GM12872 (cell line): ENCODE measurements around the gene SCYL1.

Source experiments
- TF ChIP-seq, protein P1 (sequence below): IDR thresholded peaks from 3 replicates; pipeline ENCODE4 v1.5.1; 2011; ENCODE audit warnings: low read depth, mild to moderate bottlenecking, low read length, moderate library complexity; ENCODE audit not compliant: insufficient read depth

SCYL1 gene

GRCh38 chr11:65578134-65578533 is 53.3 kb downstream of the SCYL1 start:
- TF ChIP-seq, protein P1, sequence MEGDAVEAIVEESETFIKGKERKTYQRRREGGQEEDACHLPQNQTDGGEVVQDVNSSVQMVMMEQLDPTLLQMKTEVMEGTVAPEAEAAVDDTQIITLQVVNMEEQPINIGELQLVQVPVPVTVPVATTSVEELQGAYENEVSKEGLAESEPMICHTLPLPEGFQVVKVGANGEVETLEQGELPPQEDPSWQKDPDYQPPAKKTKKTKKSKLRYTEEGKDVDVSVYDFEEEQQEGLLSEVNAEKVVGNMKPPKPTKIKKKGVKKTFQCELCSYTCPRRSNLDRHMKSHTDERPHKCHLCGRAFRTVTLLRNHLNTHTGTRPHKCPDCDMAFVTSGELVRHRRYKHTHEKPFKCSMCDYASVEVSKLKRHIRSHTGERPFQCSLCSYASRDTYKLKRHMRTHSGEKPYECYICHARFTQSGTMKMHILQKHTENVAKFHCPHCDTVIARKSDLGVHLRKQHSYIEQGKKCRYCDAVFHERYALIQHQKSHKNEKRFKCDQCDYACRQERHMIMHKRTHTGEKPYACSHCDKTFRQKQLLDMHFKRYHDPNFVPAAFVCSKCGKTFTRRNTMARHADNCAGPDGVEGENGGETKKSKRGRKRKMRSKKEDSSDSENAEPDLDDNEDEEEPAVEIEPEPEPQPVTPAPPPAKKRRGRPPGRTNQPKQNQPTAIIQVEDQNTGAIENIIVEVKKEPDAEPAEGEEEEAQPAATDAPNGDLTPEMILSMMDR = no peak

- TF ChIP-seq, protein P1 = no peak
Measured at GRCh38 chr11:65578667-65579066, 53.8 kb downstream of the SCYL1 start.

GRCh38 chr11:65579291-65579690 is 54.4 kb downstream of the SCYL1 start:
- TF ChIP-seq, protein P1 = no peak

DNA sequence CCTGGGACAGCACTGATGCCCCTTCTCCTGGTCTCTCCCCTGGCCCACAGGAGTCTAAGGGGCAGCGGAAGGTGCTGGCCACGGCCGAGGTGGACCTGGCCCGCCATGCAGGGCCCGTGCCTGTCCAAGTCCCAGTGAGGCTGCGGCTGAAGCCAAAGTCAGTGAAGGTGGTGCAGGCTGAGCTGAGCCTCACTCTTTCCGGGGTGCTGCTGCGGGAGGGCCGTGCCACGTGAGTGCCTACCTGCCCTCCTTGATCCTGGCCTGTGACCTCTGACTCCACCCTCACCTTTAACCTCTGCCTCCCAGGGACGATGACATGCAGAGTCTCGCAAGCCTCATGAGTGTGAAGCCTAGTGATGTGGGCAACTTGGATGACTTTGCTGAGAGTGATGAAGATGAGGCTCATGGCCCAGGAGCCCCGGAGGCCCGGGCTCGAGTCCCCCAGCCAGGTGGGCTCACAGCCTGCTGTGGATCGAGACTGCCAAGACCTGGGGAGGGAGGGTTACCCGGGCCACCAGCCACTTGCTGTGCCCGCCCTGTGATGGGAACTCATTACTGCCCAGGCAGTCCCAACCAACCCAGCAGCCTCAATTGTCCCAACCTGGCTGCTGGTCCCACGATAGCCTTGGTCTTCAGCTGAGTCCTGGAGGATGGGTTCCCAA is 55.3 kb downstream of the SCYL1 start:
- TF ChIP-seq, protein P1 = no peak

DNA sequence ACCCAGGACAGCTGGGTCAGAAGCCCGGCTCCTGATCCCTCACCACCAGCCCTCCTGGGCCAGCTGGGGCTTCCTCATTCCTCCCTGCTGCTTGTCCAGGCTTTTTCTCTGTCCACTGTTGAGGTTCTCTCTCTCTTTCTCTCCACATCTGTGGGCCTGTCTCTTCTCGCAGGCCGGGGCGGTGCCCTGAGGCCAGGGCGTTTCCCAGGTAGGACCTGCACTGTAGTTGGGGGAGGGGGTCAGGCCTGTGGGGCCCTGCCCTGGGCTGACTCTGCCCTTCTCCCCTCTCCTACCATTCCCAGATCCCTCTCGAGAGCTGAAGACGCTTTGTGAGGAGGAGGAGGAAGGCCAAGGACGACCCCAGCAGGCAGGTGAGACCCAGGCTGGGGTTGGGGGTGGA is 55.9 kb downstream of the SCYL1 start:
- TF ChIP-seq, protein P1 = no peak

DNA sequence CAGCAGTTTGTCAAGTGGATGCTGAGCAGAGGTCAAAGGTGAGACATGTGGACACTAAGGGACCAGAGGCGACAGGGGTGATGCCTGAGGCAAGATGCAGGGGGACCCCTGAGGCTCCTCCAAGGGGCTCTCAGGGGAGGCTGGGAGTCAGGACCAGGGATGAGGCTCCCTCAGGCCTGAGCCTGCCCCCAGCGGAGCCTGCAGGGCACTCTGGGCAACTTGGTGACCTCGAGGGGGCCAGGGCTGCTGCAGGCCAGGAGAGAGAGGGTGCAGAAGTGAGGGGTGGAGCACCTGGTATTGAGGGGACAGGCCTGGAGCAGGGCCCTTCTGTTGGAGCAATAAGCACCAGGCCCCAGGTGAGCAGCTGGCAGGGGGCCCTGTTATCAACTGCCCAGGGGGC is 57.0 kb downstream of the SCYL1 start:
- TF ChIP-seq, protein P1 = no peak

- TF ChIP-seq, protein P1 = no peak
Measured at GRCh38 chr11:65583589-65583988, 58.7 kb downstream of the SCYL1 start.
